Endodermal cell (in vitro differentiated cells): ENCODE measurements around the gene TEX2. TPM values are rescaled to one million over a fixed set of nuclear protein-coding genes. Genes with fewer than 3 reads are reported as not detected.
A peak's percentile ranks its signal among the peaks of the same experiment; 100 is the strongest.

Experiments
- DNase-seq: peaks from one replicate; pipeline ENCODE4 v3.0.0-alpha.2; 2017
- H3K27ac ChIP-seq: 2 replicates; pipeline ENCODE4 v1.5.1; 2013; ENCODE audit warnings: mild to moderate bottlenecking, low read depth, low read length, moderate library complexity
- H3K27me3 ChIP-seq: 2 replicates; pipeline ENCODE4 v1.6.1; 2013; ENCODE audit warnings: mild to moderate bottlenecking, low read length, moderate library complexity; ENCODE audit not compliant: insufficient read depth, control insufficient read depth, poor library complexity, severe bottlenecking
- H3K36me3 ChIP-seq: 2 replicates; pipeline ENCODE4 v1.7.0; 2013; ENCODE audit warnings: mild to moderate bottlenecking, low read length, moderate library complexity; ENCODE audit not compliant: control insufficient read depth, insufficient read depth
- H3K4me1 ChIP-seq: one replicate; pipeline ENCODE4 v1.7.0; 2013; ENCODE audit warnings: low read length; ENCODE audit not compliant: control insufficient read depth, insufficient read depth
- H3K4me3 ChIP-seq: 2 replicates; pipeline ENCODE4 v1.5.1; 2013; ENCODE audit warnings: mild to moderate bottlenecking, low read length, moderate library complexity
- H3K9ac ChIP-seq: 2 replicates; pipeline ENCODE4 v1.6.1; 2013; ENCODE audit warnings: mild to moderate bottlenecking, low read length, moderate library complexity; ENCODE audit not compliant: poor library complexity, severe bottlenecking; ENCODE audit errors: extremely low read depth
- H3K9me3 ChIP-seq: 2 replicates; pipeline ENCODE4 v1.6.1; 2013; ENCODE audit warnings: mild to moderate bottlenecking, low read length, moderate library complexity; ENCODE audit not compliant: control insufficient read depth
- H3K27ac Mint-ChIP-seq: 2 replicates; pipeline ENCODE4 v1.8.0; 2020; ENCODE audit warnings: mixed read lengths
- H3K27me3 Mint-ChIP-seq: 2 replicates; pipeline ENCODE4 v1.8.0; 2021; ENCODE audit warnings: mild to moderate bottlenecking, mixed read lengths; ENCODE audit not compliant: insufficient read depth
- H3K36me3 Mint-ChIP-seq: 2 replicates; pipeline ENCODE4 v1.8.0; 2020; ENCODE audit warnings: low read depth, mixed read lengths
- H3K4me1 Mint-ChIP-seq: 2 replicates; pipeline ENCODE4 v1.8.0; 2020; ENCODE audit warnings: mixed read lengths
- H3K4me3 Mint-ChIP-seq: 2 replicates; pipeline ENCODE4 v1.8.0; 2020; ENCODE audit warnings: mild to moderate bottlenecking, moderate library complexity, mixed read lengths
- H3K9me3 Mint-ChIP-seq: 2 replicates; pipeline ENCODE4 v1.8.0; 2020; ENCODE audit warnings: mild to moderate bottlenecking, mixed read lengths
- WGBS, 2 experiments: methylation state at CpG; one replicate each; pipeline versions ENCODE4 v1.1.5 to v1.1.7; 2013; ENCODE audit warnings: missing lambda C conversion rate in 2 of 2, mixed read lengths in 1 of 2; ENCODE audit not compliant: insufficient coverage in 1 of 2, insufficient read length in 1 of 2; 5-methylcytosine and 5-hydroxymethylcytosine counted together
- total RNA-seq, 2 donors: library from RNA; stranded (reverse); fragmentation: NEBNext Ultra II Directional in 1 of 2; extraction: Animal tissue kit (Norgen Biotek cat#: 25700) in 1 of 2; gene quantifications; 2 replicates in 1 of 2; 3 replicates in 1 of 2; pipeline ENCODE4 v1.2.1, GENCODE V29; 2021
- TF ChIP-seq, protein P1 (sequence below): fragments of 200-600 bp; sonication (generic); conservative IDR thresholded peaks from 2 replicates; pipeline ENCODE4 v1.5.0; 2021; ENCODE audit warnings: antibody characterized with exemption, mild to moderate bottlenecking

Gene TEX2
- total RNA-seq, 2 donors from 2014 or later, result 11.6 to 13.1 TPM

DNA sequence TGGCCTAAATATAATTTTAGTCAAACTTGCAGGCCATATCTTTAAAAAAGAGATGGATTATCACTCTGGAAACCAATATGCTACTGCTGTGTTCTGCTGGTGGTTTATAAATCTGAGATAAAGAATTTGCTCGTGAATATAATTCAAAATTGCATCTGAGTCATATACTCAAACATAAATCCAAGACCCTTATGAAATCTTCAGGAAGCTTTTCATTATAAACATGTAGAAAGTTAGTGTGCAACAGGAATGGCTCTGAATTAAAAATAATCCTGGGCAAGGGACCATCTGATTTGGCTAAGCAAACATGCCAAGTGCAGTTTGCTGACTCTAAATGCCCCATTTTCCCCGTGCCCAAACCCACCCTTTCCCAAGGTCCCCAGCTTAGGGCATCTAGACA, 57.3 kb downstream of the TEX2 start:
- Histone ChIP-seq H3K9me3 (no peaks in the 10 kb centered on the region), H3K4me3 (no peak overlapping the region), H3K27me3 (no peaks in the 10 kb centered on the region), H3K9ac (no peak overlapping the region), H3K27ac (no peak overlapping the region), H3K4me1 (peaks cover 3% of the 10 kb centered on the region), H3K36me3 (no peaks in the 10 kb centered on the region)
- Mint-ChIP-seq H3K27ac (no peak overlapping the region), H3K36me3 (no peaks in the 10 kb centered on the region), H3K9me3 (no peaks in the 10 kb centered on the region), H3K27me3 (no peaks in the 10 kb centered on the region), H3K4me3 (no peak overlapping the region), H3K4me1 (peaks cover 25% of the 10 kb centered on the region)
- no peak for DNase-seq
- WGBS, 2 experiments, result 86 to 95% methylated on average over 1 to 2 of the region's 2 CpGs
- TF ChIP-seq, protein P1, sequence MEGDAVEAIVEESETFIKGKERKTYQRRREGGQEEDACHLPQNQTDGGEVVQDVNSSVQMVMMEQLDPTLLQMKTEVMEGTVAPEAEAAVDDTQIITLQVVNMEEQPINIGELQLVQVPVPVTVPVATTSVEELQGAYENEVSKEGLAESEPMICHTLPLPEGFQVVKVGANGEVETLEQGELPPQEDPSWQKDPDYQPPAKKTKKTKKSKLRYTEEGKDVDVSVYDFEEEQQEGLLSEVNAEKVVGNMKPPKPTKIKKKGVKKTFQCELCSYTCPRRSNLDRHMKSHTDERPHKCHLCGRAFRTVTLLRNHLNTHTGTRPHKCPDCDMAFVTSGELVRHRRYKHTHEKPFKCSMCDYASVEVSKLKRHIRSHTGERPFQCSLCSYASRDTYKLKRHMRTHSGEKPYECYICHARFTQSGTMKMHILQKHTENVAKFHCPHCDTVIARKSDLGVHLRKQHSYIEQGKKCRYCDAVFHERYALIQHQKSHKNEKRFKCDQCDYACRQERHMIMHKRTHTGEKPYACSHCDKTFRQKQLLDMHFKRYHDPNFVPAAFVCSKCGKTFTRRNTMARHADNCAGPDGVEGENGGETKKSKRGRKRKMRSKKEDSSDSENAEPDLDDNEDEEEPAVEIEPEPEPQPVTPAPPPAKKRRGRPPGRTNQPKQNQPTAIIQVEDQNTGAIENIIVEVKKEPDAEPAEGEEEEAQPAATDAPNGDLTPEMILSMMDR, result no peak

DNA sequence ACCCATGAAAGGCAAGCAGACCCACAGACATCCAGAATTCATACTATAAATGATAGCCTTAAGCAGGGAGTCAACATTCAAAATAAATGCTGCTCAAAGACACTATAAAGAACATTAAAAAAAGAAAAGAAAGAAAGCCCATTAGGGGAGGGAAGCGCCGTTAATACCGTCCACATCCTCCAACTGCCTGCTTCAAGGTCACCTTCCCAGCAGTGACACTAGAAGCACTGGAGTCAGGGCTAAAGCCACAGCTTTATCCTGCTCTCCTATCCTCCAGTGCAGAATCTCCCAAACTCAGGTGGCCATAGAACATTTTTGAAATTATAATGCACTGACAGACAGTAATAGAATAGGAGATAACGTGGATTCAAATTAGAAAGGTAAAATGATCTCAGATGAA, 59.4 kb downstream of the TEX2 start:
- H3K4me1 Mint-ChIP-seq, result peaks cover 20% of the 10 kb centered on the region
- Histone ChIP-seq H3K27ac (no peak overlapping the region), H3K36me3 (no peaks in the 10 kb centered on the region), H3K4me1 (peaks cover 3% of the 10 kb centered on the region), H3K9me3 (no peaks in the 10 kb centered on the region), H3K9ac (no peak overlapping the region), H3K4me3 (no peak overlapping the region), H3K27me3 (no peaks in the 10 kb centered on the region)
- no peaks in the 10 kb centered on the region for H3K36me3 Mint-ChIP-seq
- no peaks in the 10 kb centered on the region for H3K9me3 Mint-ChIP-seq
- no peak for DNase-seq
- TF ChIP-seq, protein P1, result no peak
- H3K27ac Mint-ChIP-seq, result no peak overlapping the region
- no peaks in the 10 kb centered on the region for H3K27me3 Mint-ChIP-seq
- no peak overlapping the region for H3K4me3 Mint-ChIP-seq
- 72% methylated on average over 4 of the region's 4 CpGs; no CpG with 5 or more reads in 1 of the 2 experiments for WGBS, 2 experiments

GRCh38 chr17:64202683-64203344, 60.2 kb downstream of the TEX2 start:
- DNase-seq, result no peak
- Histone ChIP-seq H3K27me3 (no peaks in the 10 kb centered on the region), H3K36me3 (no peaks in the 10 kb centered on the region), H3K4me3 (no peak overlapping the region), H3K9me3 (peaks cover under 1% of the 10 kb centered on the region), H3K4me1 (peaks cover 3% of the 10 kb centered on the region), H3K9ac (no peak overlapping the region), H3K27ac (peak overlapping the region; percentile 67)
- Mint-ChIP-seq H3K4me1 (peaks cover 20% of the 10 kb centered on the region), H3K36me3 (no peaks in the 10 kb centered on the region), H3K4me3 (no peak overlapping the region), H3K27ac (no peak overlapping the region), H3K27me3 (no peaks in the 10 kb centered on the region), H3K9me3 (no peaks in the 10 kb centered on the region)
- 42 to 70% methylated on average over 3 to 5 of the region's 5 CpGs for WGBS, 2 experiments
- TF ChIP-seq, protein P1, result no peak
